ENCODE measurements around the gene TRIO.
A peak's percentile ranks its signal among the peaks of the same experiment; 100 is the strongest.
"Not testable (repeated sequence)": the region's sequence is repeated elsewhere in the genome, so short reads cannot be mapped to it uniquely, and the experiment has no call there.

Gene TRIO

DNA sequence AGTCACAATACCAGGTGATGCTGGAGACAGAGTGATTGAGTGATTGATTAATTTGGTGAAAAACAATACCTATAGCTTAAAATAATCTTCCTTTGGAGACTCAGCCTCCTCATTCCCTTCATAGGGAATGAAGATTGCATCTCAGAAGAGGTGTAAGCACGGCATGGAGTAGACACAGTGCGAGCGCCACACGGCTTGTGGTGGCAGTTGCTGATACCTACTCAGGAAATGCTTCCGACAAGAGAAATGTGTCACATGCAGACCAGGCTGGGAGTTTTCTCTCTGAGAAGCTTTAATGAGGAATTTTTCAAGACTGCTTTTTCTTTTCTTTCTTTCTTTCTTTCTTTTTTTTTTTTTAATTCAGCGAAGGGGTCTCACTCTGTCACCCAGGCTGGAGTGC lies 226.6 kb downstream of the TRIO start:
- no peak for DNase-seq

DNA sequence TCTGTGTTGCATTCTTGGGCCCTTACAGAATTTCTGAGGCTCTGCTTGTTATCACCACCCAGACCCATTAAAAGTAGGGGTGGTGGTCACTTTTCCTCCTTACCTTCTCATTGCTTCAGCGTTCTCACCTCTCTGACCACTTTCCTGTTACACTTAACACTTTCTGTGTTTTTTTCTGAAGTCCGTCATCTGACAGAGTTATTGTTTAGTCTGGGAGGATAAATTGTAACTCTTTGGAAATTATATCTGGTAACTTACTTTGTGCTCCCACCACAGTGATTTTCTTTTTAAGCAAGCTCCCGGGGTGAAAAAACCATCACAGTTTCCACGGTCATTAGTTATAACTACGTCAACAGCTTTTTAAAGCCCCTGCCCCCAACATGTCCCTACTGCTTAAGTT lies 227.2 kb downstream of the TRIO start:
- DNase-seq, result no peak

DNA sequence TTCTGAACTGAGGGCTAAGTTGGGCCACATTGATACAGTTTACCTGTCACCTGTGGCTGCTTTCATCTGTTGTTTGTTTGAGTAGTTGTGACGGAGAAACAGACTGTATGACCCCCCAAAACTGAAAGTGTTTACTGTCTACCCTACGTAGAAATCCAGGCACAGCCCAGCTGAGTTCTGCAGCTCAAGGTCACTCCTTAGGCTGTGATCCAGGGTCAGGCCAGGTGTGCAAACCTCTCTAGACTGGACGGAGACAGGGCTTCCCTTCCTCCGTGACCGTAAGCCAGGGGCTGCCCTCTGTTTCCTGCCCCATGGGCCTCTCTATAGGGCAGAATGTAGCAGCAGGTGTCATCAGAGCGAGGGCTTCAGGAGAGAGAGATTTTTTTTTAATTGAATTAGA lies 230.5 kb downstream of the TRIO start:
- no peak for DNase-seq

DNA sequence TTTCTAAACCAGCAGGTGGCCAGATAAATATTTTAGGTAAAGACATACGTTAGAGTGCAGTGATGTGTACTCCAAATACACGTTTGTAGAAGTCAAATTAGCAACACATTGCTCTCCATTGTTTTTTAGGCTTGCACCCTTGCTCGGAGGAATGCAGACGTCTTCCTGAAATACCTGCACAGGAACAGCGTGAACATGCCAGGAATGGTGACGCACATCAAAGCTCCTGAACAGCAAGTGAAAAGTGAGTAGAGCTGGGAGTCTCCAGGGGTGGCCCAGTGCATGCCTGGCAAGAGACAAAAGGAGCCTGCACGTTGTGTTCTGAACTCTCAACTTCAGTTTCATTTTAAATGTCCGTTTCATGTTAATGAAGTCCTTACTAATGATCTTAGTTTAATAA lies 231.0 kb downstream of the TRIO start:
- no peak for DNase-seq

DNA sequence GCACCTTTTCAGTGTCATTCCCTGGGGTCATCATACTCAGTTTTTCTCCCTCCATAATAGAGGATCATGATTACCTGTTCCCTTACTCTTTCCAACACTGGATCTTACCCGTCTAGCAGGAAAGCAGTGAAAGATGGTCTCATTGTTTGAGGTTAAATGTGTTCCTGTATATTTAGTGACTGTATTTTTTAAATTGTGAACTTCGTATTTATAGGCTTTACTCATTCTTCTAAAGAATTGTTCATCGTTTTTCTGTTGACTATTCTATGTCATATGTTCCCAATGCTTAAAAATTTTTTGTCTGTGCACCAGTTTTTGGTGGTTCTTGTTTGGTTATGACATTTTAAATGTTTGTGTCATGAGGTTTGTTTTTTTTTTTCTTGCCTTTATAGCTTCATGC lies 233.6 kb downstream of the TRIO start:
- no peak for DNase-seq

DNA sequence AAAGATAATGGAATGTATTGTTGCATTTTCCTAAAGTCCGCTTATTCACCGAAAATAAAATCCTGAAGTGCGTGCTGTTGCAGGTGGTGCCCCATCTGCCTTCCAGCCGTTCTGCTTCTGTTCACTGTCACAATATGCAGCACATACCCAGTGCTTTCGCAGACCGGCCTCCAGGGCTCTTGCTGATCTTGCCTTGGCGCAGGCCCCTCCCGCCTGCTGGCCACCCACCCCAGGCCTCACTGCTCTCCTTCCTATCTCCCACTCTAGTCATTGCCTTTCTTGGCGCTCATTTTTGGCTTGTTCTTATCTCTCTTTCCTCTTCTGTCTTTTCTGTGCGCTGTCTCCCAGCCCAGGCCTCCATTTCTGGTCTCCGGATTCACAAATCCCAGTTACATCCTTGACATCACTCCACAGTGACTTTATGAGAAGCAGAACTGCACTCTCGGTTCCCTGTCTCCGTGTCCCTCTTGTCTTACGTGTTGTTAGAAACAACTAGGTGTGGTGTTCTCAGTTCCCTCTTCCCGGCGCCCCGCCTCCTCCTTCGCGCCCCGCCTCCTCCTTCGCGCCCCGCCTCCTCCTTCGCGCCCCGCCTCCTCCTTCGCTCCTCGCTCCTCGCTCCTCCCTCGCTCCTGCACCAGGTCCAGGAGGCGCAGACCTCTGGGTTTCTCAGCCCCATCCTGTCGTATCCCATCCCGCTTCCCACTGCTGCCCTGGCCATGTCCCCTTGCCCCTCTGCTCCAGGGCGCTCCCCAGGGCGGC lies 236.8 kb downstream of the TRIO start:
- DNase-seq, result no peak

DNA sequence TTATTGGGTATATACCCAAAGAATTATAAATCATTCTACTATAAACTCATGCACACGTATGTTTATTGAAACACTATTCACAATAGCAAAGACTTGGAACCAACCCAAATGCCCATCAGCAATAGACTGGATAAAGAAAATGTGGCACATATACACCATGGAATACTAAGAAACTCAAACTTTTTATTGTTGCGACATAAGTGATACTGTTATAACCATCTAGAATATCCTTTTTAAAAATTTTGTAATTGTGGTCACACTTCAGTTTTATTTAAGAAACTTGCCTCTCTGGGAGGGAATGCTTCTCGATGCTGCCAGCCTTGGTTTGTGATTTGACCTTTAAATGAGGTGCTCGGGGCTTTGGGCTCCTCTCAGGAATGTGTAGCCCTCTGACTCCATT lies 237.6 kb downstream of the TRIO start:
- no peak for DNase-seq

DNA sequence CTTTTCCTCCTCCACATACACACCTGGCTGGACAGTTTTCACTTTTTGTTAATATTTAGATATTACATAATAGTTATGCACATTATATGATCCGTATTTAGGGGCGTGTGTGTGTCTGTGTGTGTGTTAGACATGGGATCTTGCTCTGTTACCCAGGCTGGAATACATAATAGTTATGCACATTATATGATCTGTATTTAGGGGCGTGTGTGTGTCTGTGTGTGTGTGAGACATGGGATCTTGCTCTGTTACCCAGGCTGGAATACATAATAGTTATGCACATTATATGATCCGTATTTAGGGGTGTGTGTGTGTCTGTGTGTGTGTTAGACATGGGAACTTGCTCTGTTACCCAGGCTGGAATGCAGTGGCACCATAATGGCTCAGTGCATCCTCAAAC lies 239.5 kb downstream of the TRIO start:
- DNase-seq, result no peak

DNA sequence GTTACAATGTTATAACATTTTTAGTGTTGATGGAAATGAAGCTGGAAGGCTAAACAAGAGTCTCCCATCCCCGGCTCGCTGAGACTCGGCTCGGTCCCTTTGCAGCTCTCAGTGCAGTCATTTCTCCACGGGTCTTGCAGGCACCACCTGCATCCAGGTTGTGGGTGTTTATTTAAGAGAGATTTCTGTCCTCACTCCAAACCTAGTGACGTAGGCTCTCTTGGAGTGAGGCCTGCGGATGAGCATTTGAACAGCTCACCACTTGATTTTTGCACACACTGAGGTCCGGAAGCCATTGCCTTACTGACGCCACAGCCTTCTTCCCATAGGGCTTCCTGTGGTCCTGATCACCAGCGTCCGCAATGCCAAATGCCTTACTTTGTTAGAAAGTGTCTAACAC lies 240.8 kb downstream of the TRIO start:
- no peak for DNase-seq

DNA sequence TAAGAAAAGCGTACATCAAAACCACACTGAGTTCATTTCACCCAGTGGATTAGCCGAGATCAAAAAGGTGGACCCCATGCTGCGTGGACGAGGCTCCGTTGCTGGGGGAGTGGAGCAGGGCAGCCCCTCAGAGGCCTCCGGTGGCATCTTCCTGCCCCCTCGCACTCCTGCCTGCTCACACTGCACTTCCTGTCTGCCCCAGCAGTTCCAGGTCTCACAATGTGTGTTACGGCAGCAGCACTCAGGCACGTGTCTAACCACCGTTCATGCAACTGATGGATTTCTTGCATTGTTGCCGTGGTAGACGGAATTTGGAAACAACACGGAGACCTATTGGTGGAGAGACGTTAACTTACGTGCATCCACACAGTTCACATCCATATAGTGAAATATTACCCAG lies 241.9 kb downstream of the TRIO start:
- DNase-seq, result no peak

DNA sequence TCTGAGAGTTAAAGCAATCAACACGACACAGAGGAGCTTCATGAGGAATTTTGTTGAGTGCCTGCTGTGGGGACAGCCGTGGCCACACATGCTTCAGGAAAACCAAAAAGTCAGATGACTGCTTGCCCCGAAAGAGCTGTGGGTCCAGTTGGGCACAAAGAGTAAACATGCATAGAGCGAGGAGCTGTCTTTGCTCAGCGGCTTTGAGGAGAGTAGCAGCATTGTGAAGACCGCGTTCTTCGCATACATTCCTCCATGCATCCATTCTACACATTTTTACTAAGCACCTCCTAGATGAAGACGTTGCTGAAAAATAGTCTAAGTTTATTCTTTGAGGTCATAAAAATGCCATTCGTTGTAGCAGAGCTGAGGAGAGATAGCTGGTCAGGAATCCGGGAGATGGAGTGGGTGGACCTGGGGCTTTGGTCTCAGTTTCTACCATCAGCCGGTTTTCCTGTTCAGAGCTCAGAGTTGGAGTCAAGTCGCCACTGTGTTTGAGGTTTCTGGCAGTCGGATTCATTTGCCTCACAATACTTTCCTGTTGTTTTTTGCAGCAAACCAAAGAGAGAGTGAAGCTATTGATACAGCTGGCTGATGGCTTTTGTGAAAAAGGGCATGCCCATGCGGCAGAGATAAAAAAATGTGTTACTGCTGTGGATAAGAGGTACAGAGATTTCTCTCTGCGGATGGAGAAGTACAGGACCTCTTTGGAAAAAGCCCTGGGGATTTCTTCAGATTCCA lies 243.9 kb downstream of the TRIO start:
- no peak for DNase-seq

DNA sequence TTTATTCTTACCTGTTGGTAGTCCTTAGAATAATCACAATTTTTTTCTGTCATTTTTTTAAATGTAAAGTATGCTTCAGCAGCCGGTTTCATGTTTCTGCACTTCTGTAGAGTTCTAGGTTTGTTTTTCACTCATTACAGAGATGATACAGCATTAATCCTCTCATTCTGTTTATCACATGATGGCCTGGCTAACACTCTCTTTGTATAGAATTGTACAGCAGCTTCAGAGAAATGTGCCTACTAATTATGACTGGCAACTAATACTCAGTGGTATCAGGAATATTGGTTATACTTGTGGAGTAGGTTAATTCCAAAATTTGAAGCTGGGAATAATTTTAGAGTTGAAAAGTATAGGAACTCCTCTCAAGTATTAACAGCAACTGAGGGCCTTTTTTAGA lies 245.6 kb downstream of the TRIO start:
- no peak for DNase-seq

DNA sequence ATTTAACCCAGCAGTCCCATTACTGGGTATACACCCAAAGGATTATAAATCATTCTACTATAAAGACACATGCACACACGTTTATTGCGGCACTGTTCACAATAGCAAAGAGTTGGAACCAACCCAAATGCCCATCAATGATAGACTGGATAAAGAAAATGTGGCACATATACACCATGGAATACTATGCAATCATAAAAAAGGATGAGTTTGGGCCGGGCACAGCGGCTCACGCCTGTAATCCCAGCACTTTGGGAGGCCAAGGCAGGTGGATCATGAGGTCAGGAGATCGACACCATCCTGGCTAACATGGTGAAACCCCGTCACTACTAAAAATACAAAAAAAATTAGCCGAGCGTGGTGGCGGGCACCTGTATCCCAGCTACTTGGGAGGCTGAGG lies 249.4 kb downstream of the TRIO start:
- not testable (repeated sequence) for DNase-seq

DNA sequence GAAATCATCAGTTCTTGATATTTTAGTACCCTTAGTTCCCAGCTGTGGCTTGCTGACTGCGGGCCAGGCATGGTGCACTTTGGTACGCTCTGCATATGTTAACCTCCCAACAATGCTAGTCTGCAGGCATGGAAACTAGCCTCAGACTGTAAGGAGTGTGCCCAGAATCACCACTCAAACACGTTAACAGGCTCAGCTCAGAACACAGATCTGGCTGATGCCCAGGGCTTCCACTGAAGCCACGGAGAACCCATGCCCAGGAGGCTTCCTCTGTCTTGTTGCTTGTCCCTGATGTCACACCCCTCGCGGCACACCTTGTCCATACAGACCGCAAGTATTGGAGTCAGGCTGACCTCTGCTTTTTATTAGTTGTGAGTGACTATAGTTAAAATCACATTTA lies 251.2 kb downstream of the TRIO start:
- no peak for DNase-seq

DNA sequence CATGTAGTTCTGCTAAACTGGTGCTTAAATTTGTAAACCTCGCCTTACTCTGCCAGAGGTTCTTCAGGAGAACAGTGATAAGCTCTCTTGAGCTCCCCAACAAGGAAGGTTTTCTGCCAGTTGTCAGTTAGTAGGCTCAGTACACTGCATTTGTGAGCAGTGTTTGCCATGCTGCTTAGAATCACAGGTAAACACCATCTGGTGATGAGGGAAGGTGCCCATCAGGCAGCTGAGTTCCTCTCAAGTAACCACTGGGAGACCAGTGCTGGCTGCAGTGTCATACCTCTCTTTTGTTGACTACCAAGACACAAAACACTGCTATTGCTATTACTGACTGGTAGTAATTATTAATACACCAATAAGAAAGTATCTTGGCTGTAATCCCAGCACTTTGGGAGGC lies 252.3 kb downstream of the TRIO start:
- DNase-seq, result no peak

DNA sequence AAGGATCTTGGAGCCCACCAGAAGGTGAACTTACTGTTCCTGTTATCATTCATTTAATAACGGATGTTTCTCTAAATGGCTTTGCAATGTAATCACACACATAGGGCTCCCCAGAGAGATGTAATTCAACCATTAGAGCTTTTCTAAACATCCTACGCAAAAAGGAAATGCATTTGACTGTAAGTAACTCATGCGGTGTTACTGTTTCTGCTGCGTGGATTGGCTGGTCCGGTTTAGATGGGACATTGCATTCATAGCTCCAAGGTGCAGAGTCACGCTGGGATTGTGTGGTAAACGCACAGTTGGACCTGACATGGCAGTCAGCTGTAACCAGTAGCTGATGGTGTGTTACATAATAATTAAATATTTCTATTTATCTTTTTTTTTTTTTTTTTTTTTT lies 252.9 kb downstream of the TRIO start:
- no peak for DNase-seq

DNA sequence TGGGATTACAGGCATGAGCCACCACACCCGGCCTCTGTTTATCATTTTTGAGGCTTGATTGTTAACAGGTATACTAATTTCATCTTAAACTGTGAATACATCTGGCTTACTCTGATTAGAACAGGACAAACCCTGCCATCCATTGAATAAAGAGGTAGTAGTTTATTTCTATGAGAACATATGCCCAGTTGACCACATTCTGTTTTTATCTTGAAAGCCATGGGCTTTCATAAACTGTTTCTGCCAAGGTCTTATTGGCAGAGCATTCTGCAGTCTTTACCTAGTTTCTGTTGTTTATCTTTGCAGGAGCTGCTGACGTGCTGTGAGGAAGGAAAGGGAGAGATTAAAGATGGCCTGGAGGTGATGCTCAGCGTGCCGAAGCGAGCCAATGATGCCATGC lies 253.6 kb downstream of the TRIO start:
- no peak for DNase-seq

DNA sequence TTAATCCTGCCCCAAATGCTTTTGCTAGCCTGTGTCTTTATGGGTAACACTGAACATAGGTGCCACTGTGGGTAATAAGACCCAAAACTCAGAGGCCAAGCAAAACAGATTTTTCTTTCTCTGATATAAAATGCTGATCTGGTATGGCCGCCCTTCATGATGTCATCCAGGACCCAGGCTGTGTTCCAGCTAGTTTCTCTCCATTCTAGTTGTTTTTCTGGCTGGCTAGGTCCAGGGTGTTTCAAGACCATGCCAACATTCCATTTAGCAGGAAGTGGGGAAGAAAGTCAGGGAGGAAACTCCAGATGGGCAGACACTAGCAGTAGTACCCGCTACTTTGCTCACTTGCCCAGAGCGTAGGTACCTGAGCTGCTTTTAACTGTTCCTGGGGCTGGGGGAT lies 254.6 kb downstream of the TRIO start:
- no peak for DNase-seq

DNA sequence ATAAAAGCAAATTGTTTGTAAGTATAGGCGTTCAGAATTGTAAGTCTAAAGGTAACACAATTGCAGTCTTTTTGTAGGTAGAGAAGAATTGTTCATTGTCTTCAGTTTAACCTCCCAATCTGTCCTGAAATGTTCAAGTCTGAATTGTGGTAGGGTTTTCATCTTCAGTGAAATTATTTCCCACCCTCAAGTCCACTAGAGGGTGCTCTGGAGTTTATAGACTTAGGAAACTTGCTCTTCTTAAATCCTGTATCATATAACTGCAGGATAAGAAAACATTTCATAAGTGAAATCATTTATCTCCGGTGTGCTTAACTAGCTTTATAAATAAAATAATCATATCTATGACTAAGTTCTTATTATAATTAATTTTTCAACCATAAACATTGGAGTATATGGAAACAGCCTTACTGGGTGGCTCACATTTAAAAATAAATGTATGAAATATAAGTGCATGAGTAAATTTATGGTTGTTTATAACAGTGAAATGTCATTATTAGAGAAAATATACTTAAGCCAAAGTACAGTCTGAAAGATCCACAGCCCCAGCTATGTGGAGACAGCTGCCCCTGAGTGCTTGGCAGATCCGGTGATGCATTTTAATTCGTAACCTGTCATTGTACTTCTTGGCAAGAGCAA lies 256.0 kb downstream of the TRIO start:
- peak; percentile 37 for DNase-seq

DNA sequence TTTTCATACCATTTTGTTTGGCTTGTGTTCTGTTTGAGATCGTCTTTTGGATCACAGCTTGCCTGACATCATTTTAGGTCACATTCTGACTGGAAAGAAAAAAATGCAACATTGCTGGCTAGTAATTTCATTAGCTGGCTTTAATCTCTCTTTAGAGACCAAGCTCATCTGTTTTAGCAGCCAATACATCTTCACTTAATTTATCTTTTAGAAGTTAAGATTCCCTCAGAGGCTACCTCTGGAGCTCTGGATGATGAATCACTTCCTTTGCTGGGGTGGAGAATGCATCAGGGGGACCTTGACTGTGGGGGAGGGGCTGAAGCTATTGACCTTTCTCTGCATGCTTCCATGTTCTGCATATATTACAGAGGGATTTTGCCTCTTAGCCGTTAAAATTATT lies 256.9 kb downstream of the TRIO start:
- no peak for DNase-seq

DNA sequence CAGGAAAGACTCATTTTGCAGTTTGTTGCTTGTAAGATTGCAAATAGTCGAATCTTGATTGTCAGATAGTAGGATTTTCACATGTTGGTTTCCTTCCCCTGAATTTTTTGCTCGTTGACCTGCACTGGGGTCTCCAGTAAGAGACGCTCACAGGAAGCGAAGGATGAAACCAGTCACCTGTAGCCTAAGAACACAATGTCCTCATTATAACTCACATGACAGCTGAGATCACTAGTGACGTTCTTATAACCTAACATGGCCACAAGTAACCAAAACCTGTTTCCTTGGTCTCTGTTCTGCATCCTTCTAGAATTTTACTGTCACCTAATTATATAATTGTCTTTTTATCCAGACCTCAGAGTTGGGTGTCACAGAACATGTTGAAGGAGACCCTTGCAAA lies 257.5 kb downstream of the TRIO start:
- no peak for DNase-seq

DNA sequence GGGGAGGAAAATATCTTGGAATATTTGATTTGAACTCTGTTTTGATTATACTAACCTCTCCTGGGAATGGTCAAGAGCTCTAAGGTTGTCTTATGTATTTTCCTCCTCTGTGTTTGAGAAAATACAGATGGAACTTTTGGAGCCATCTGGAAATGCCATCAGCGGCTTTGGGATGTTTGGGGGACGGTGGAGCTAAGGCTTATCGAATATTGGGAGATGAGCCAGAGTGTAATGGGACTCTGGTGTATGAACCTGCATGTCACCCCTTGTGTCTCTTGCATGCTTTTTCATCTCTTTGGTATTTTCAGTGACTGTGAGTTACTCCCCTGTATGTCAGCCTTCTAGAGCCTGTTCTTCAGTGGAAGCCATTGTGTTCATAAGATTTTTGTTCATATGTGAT lies 258.5 kb downstream of the TRIO start:
- no peak for DNase-seq

DNA sequence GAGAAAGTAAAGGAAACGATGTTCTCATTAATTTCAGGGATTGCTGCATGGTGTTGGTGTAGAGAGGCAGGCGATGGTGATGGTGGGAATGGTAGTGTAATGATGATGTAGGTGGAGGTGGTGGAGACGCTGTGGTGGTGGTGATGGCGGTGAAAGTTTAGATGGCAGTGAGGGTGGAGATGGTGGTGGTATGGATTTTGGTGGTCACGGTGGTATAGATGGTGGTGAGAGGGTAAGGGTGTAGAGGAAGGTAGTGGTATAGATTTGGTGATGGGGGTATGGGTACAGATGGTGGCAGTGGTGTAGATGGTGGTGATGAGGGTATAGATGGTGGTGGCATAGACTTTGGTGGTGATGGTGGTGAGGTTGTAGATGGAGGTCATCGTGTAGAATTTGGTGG lies 259.3 kb downstream of the TRIO start:
- no peak for DNase-seq

DNA sequence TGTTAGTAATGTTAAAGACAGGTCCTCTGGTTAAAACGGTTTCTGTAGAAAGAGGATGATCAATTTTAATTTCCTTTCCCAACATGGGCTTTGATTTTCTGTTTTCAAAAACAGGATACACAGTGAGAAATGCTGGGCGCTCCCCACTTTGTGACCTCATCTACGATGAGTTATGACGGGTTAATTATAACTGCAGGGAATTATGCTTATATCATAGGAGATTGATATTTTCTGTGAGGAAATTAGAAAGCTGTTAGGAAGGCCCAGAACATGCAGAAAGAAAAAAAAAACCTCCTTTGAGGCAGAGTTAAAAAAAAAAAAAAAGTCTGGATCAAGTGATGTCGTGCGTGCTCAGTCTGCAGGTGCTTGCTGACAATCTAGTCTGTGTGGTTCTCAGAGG lies 261.6 kb downstream of the TRIO start:
- DNase-seq, result no peak

Data from stimulated activated CD4-positive, alpha-beta T cell treated with anti-CD3 and anti-CD28 coated beads, Interleukin-4, amount 100 ng/mL, for 24 hours (primary cell).